Duodenal mucosa (tissue), 2 donors: ENCODE results near the gene TTLL3.
"Not testable (repeated sequence)": the region's sequence is repeated elsewhere in the genome, so short reads cannot be mapped to it uniquely, and the experiment has no call there.

Experiments used
- H3K27ac ChIP-seq: one replicate; pipeline ENCODE4 v1.7.0; 2013; ENCODE audit warnings: low read depth, low read length
- H3K27me3 ChIP-seq, 2 donors: one replicate each; pipeline ENCODE4 v1.7.0; 2013; ENCODE audit warnings: low read length in 2 of 2, control low read depth in 1 of 2; ENCODE audit not compliant: insufficient read depth in 2 of 2, control insufficient read depth in 1 of 2
- H3K36me3 ChIP-seq, 2 donors: one replicate each; pipeline ENCODE4 v1.7.0; 2013; ENCODE audit warnings: low read length in 2 of 2, control low read depth in 1 of 2; ENCODE audit not compliant: insufficient read depth in 2 of 2, control insufficient read depth in 1 of 2
- H3K4me1 ChIP-seq, 2 donors: one replicate each; pipeline ENCODE4 v1.7.0; 2013; ENCODE audit warnings: low read length in 2 of 2, control low read depth in 1 of 2; ENCODE audit not compliant: insufficient read depth in 2 of 2, control insufficient read depth in 1 of 2
- H3K4me3 ChIP-seq, 2 donors: one replicate each; pipeline ENCODE4 v1.7.0; 2013; ENCODE audit warnings: low read length in 2 of 2, low read depth in 1 of 2
- H3K9ac ChIP-seq, 2 donors: one replicate each; pipeline ENCODE4 v1.7.0; 2013; ENCODE audit warnings: low read length in 2 of 2, low read depth in 1 of 2
- H3K9me3 ChIP-seq, 2 donors: one replicate each; pipeline ENCODE4 v1.7.0; 2013; ENCODE audit warnings: low read length in 2 of 2, control low read depth in 1 of 2; ENCODE audit not compliant: control insufficient read depth in 1 of 2

Gene TTLL3

GRCh38 chr3:9770276-9770812 lies 39.7 kb upstream of the TTLL3 start:
- Histone ChIP-seq H3K4me1 (peaks cover 32 to 33% of the 10 kb centered on the region in 2 donors), H3K4me3 (peak overlapping the region; percentile 76 to 83), H3K36me3 (peaks cover 0 to 5% of the 10 kb centered on the region in 2 donors), H3K27ac (peak overlapping the region; percentile 53), H3K9ac (peak overlapping the region; percentile 84 to 86), H3K9me3 (no peaks in the 10 kb centered on the region), H3K27me3 (no peaks in the 10 kb centered on the region)

- not testable (repeated sequence) for H3K4me3 ChIP-seq, H3K27ac ChIP-seq, H3K9ac ChIP-seq, H3K27me3 ChIP-seq, H3K9me3 ChIP-seq, H3K36me3 ChIP-seq
- peaks cover 32 to 33% of the 10 kb centered on the region in 2 donors for H3K4me1 ChIP-seq
Observed at GRCh38 chr3:9771007-9771406, 39.1 kb upstream of the TTLL3 start.

GRCh38 chr3:9776896-9777693 lies 33.0 kb upstream of the TTLL3 start:
- Histone ChIP-seq H3K9ac (no peak overlapping the region), H3K36me3 (peaks cover 2 to 7% of the 10 kb centered on the region in 2 donors), H3K27me3 (no peaks in the 10 kb centered on the region), H3K27ac (no peak overlapping the region), H3K4me3 (no peak overlapping the region), H3K4me1 (peaks cover 43 to 45% of the 10 kb centered on the region in 2 donors), H3K9me3 (no peaks in the 10 kb centered on the region)

GRCh38 chr3:9777694-9778021 lies 32.4 kb upstream of the TTLL3 start:
- H3K36me3 ChIP-seq = peaks cover 8 to 12% of the 10 kb centered on the region in 2 donors
- H3K9ac ChIP-seq = no peak overlapping the region
- no peak overlapping the region for H3K27ac ChIP-seq
- no peaks in the 10 kb centered on the region for H3K27me3 ChIP-seq
- H3K4me3 ChIP-seq = no peak overlapping the region
- H3K9me3 ChIP-seq = no peaks in the 10 kb centered on the region
- H3K4me1 ChIP-seq = peaks cover 43 to 45% of the 10 kb centered on the region in 2 donors

- Histone ChIP-seq H3K27me3 (no peaks in the 10 kb centered on the region), H3K9me3 (no peaks in the 10 kb centered on the region), H3K9ac (peak overlapping the region in 1 of 2 donors; percentile 10), H3K4me3 (peak overlapping the region in 1 of 2 donors; percentile 1), H3K36me3 (peaks cover 10 to 12% of the 10 kb centered on the region in 2 donors), H3K27ac (no peak overlapping the region), H3K4me1 (peaks cover 43 to 45% of the 10 kb centered on the region in 2 donors)
Observed at GRCh38 chr3:9778143-9779074, 31.7 kb upstream of the TTLL3 start.

GRCh38 chr3:9779075-9779593 lies 30.9 kb upstream of the TTLL3 start:
- H3K36me3 ChIP-seq = peaks cover 10 to 18% of the 10 kb centered on the region in 2 donors
- H3K27ac ChIP-seq = peak overlapping the region; percentile 15
- peaks cover 43 to 45% of the 10 kb centered on the region in 2 donors for H3K4me1 ChIP-seq
- peak overlapping the region in 1 of 2 donors; percentile 10 for H3K9ac ChIP-seq
- H3K4me3 ChIP-seq = peak overlapping the region in 1 of 2 donors; percentile 1
- no peaks in the 10 kb centered on the region for H3K27me3 ChIP-seq
- H3K9me3 ChIP-seq = no peaks in the 10 kb centered on the region

GRCh38 chr3:9779721-9780457 lies 30.2 kb upstream of the TTLL3 start:
- no peaks in the 10 kb centered on the region for H3K9me3 ChIP-seq
- no peaks in the 10 kb centered on the region for H3K27me3 ChIP-seq
- H3K4me3 ChIP-seq = no peak overlapping the region
- H3K4me1 ChIP-seq = peaks cover 43 to 45% of the 10 kb centered on the region in 2 donors
- H3K9ac ChIP-seq = peak overlapping the region in 1 of 2 donors; percentile 5
- peaks cover 10 to 20% of the 10 kb centered on the region in 2 donors for H3K36me3 ChIP-seq
- H3K27ac ChIP-seq = peak overlapping the region; percentile 50

- H3K9ac ChIP-seq = peak overlapping the region in 1 of 2 donors; percentile 15
- H3K4me1 ChIP-seq = peaks cover 43 to 45% of the 10 kb centered on the region in 2 donors
- no peaks in the 10 kb centered on the region for H3K9me3 ChIP-seq
- no peak overlapping the region for H3K4me3 ChIP-seq
- peaks cover 13 to 25% of the 10 kb centered on the region in 2 donors for H3K36me3 ChIP-seq
- peak overlapping the region; percentile 50 for H3K27ac ChIP-seq
- H3K27me3 ChIP-seq = no peaks in the 10 kb centered on the region
Observed at GRCh38 chr3:9780458-9780812, 29.6 kb upstream of the TTLL3 start.

GRCh38 chr3:9780910-9781309 lies 29.2 kb upstream of the TTLL3 start:
- H3K36me3 ChIP-seq = peaks cover 16 to 28% of the 10 kb centered on the region in 2 donors
- no peaks in the 10 kb centered on the region for H3K9me3 ChIP-seq
- no peak overlapping the region for H3K9ac ChIP-seq
- no peak overlapping the region for H3K27ac ChIP-seq
- H3K27me3 ChIP-seq = no peaks in the 10 kb centered on the region
- no peak overlapping the region for H3K4me3 ChIP-seq
- H3K4me1 ChIP-seq = peaks cover 43 to 45% of the 10 kb centered on the region in 2 donors
